Upper lobe of left lung (tissue), 4 donors: ENCODE measurements around the gene SLC19A2.

Source experiments
- CTCF ChIP-seq, 6 experiments: fragments of 450-650 bp in 4 of 6; fragments of 200-600 bp in 2 of 6; sonication (generic) in 2 of 6; IDR thresholded peaks; one replicate each; pipeline ENCODE4 v1.5.1; 2016 to 2019; ENCODE audit warnings: antibody characterized with exemption in 6 of 6
- EP300 ChIP-seq, 4 donors: sonication (generic); formaldehyde crosslinking; IDR thresholded peaks; one replicate each; pipeline ENCODE4 v1.5.1; 2017; ENCODE audit warnings: antibody characterized with exemption in 4 of 4, control low read depth in 2 of 4
- POLR2A ChIP-seq, 4 donors: fragments of 450-650 bp; IDR thresholded peaks; one replicate each; pipeline ENCODE4 v1.5.1; 2016 to 2017; ENCODE audit warnings: antibody characterized with exemption in 4 of 4, mild to moderate bottlenecking in 2 of 4
- POLR2AphosphoS5 ChIP-seq, 2 donors: sonication (generic); formaldehyde crosslinking; IDR thresholded peaks; one replicate each; pipeline ENCODE4 v1.5.1; 2017; ENCODE audit warnings: antibody characterized with exemption in 2 of 2

GRCh38 chr1:169488157-169488556, 2.4 kb upstream of the SLC19A2 start:
- no peak for TF ChIP-seq CTCF (IDR thresholded peaks at IDR 0.05)
- TF ChIP-seq POLR2A (IDR thresholded peaks at IDR 0.05) = no peak
- no peak for TF ChIP-seq EP300 (IDR thresholded peaks at IDR 0.05)
- TF ChIP-seq POLR2AphosphoS5 (IDR thresholded peaks at IDR 0.05) = no peak
